ENCODE data around the gene PHKA1. TPM values are rescaled to one million over a fixed set of nuclear protein-coding genes. Genes with fewer than 3 reads are reported as not detected.

The PHKA1 gene
- 18.9 to 20.9 TPM (median 20.4 TPM) in 5 replicates for total RNA-seq (2022; extraction: Qiagen RNA extraction; ENCODE audit: low read depth)

GRCh38 chrX:72713599-72714477 lies at the start of gene PHKA1:
Gene PHKA1, minus strand, starts transcription at chrX:72714306. Its CDS starts 426 bp downstream, at chrX:72713880.

GRCh38 chrX:72572248-72573157 lies 141.6 kb downstream of the PHKA1 start, which contains the start of gene HDAC8:
Gene HDAC8, minus strand, starts transcription at chrX:72572843. Its CDS starts 82 bp downstream, at chrX:72572761.

Other genes starting within 250 kb of the PHKA1 start
- gene HDAC8, start 141.5 kb downstream of the PHKA1 start, total RNA-seq (2022; extraction: Qiagen RNA extraction; ENCODE audit: low read depth) = 20.5 to 24.4 TPM (median 22.7 TPM) in 5 replicates
- 0.09 TPM in 1 of 5 replicates, not detected in the others for gene DMRTC1B, start 62.6 kb upstream of the PHKA1 start, total RNA-seq (2022; extraction: Qiagen RNA extraction; ENCODE audit: low read depth)
- not detected in 5 replicates for gene FAM236B, start 68.4 kb upstream of the PHKA1 start, total RNA-seq (2022; extraction: Qiagen RNA extraction; ENCODE audit: low read depth)
- gene FAM236D, start 93.9 kb upstream of the PHKA1 start, total RNA-seq (2022; extraction: Qiagen RNA extraction; ENCODE audit: low read depth) = not detected in 5 replicates
- gene FAM236C, start 198.3 kb upstream of the PHKA1 start, total RNA-seq (2022; extraction: Qiagen RNA extraction; ENCODE audit: low read depth) = not detected in 5 replicates
- not detected in 5 replicates for gene FAM236A, start 223.9 kb upstream of the PHKA1 start, total RNA-seq (2022; extraction: Qiagen RNA extraction; ENCODE audit: low read depth)
- not detected in 5 replicates for gene DMRTC1, start 229.5 kb upstream of the PHKA1 start, total RNA-seq (2022; extraction: Qiagen RNA extraction; ENCODE audit: low read depth)

Measured in A549 treated with RU486 at 1 μM for 4 hours (cell line).